Glomerular visceral epithelial cell (primary cell): ENCODE data around the gene FSIP1.

Experiments used
- DNase-seq: peaks from one replicate; pipeline ENCODE4 v3.0.0-alpha.2; 2016; ENCODE audit errors: extremely low spot score

FSIP1 gene

GRCh38 chr15:39594446-39595337 is 187.9 kb downstream of the FSIP1 start:
- DNase-seq = peak; percentile 49

- DNase-seq = peak; percentile 21
These were observed 188.8 kb downstream of the FSIP1 start for GRCh38 chr15:39593656-39594445.

- DNase-seq = peak; percentile 27
These were observed 189.5 kb downstream of the FSIP1 start for GRCh38 chr15:39593071-39593655.

GRCh38 chr15:39592500-39592899 is 190.1 kb downstream of the FSIP1 start:
- peak; percentile 49 for DNase-seq

- DNase-seq = peak; percentile 15
These were observed 190.7 kb downstream of the FSIP1 start for GRCh38 chr15:39591896-39592315.

GRCh38 chr15:39591141-39591895 is 191.3 kb downstream of the FSIP1 start:
- DNase-seq = peak; percentile 30

- DNase-seq = peak; percentile 25
These were observed 192.6 kb downstream of the FSIP1 start for GRCh38 chr15:39589815-39590644.

- DNase-seq = peak; percentile 8
These were observed 193.3 kb downstream of the FSIP1 start for GRCh38 chr15:39589193-39589814.

GRCh38 chr15:39588531-39589192 is 194.0 kb downstream of the FSIP1 start:
- peak; percentile 25 for DNase-seq

GRCh38 chr15:39587731-39588530 is 194.7 kb downstream of the FSIP1 start:
- DNase-seq = peak; percentile 51

- DNase-seq = peak; percentile 34
These were observed 195.4 kb downstream of the FSIP1 start for GRCh38 chr15:39587096-39587721.

- peak; percentile 54 for DNase-seq
These were observed 196.1 kb downstream of the FSIP1 start for GRCh38 chr15:39586387-39587095.

GRCh38 chr15:39585871-39586301 is 196.8 kb downstream of the FSIP1 start:
- peak; percentile 25 for DNase-seq

GRCh38 chr15:39585389-39585841 is 197.2 kb downstream of the FSIP1 start:
- DNase-seq = peak; percentile 42

- DNase-seq = peak; percentile 34
These were observed 197.8 kb downstream of the FSIP1 start for GRCh38 chr15:39584662-39585388.

- no peak for DNase-seq
These were observed 198.4 kb downstream of the FSIP1 start for GRCh38 chr15:39584266-39584659.
